Common myeloid progenitor, CD34-positive (primary cell): ENCODE data around the gene SUN1.
A peak's percentile ranks its signal among the peaks of the same experiment; 100 is the strongest.

ENCODE experiments used
- CTCF ChIA-PET: fragments of 350-600 bp; sonication (Branson Sonifier 250); formaldehyde crosslinking; loops from one replicate; lab custom pipeline; 2021; ENCODE audit warnings: antibody characterized with exemption; lab: Charles Lee
- POLR2A ChIA-PET: fragments of 350-600 bp; sonication (Branson Sonifier 250); formaldehyde crosslinking; loops from one replicate; lab custom pipeline; 2021; ENCODE audit warnings: antibody characterized with exemption; lab: Charles Lee
- DNase-seq, 3 donors: peaks; one replicate each; pipeline versions ENCODE4 v3.0.0 to v3.0.0-alpha.2; 2013
- H3K27ac ChIP-seq, 2 experiments: 1 replicate in 1 of 2; 2 replicates in 1 of 2; pipeline ENCODE4 v1.7.0; 2013; ENCODE audit warnings: inconsistent platforms in 2 of 2, low read length in 2 of 2, mild to moderate bottlenecking in 2 of 2, low read depth in 1 of 2, moderate library complexity in 1 of 2; ENCODE audit not compliant: severe bottlenecking in 2 of 2, insufficient read depth in 1 of 2, poor library complexity in 1 of 2
- H3K27me3 ChIP-seq, 5 experiments: replicated peaks in 2 of 5; 1 replicate in 3 of 5; 2 replicates in 2 of 5; pipeline versions ENCODE4 v1.6.1 to v1.7.0; 2013; ENCODE audit warnings: low read length in 4 of 5, mild to moderate bottlenecking in 2 of 5, moderate library complexity in 2 of 5, inconsistent platforms in 1 of 5; ENCODE audit not compliant: insufficient read depth in 5 of 5, control insufficient read depth in 4 of 5
- H3K36me3 ChIP-seq, 4 experiments: 1 replicate in 2 of 4; 2 replicates in 2 of 4; pipeline versions ENCODE4 v1.6.1 to v1.7.0; 2013; ENCODE audit warnings: low read length in 3 of 4, control low read depth in 1 of 4, mild to moderate bottlenecking in 1 of 4; ENCODE audit not compliant: control insufficient read depth in 4 of 4, insufficient read depth in 4 of 4
- H3K4me1 ChIP-seq, 4 experiments: 1 replicate in 3 of 4; 2 replicates in 1 of 4; pipeline versions ENCODE4 v1.6.1 to v1.7.1; 2013; ENCODE audit warnings: low read length in 3 of 4, mild to moderate bottlenecking in 3 of 4, control low read depth in 1 of 4, inconsistent platforms in 1 of 4, moderate library complexity in 1 of 4; ENCODE audit not compliant: control insufficient read depth in 4 of 4, insufficient read depth in 4 of 4; ENCODE audit errors: control extremely low read depth in 1 of 4
- H3K4me3 ChIP-seq, 7 experiments: 1 replicate in 4 of 7; 2 replicates in 3 of 7; pipeline versions ENCODE4 v1.5.1 to v1.7.0; 2013; ENCODE audit warnings: mild to moderate bottlenecking in 7 of 7, low read length in 6 of 7, moderate library complexity in 6 of 7, inconsistent platforms in 2 of 7, low read depth in 2 of 7, control low read depth in 1 of 7; ENCODE audit not compliant: insufficient read depth in 4 of 7, control insufficient read depth in 1 of 7; ENCODE audit errors: extremely low read depth in 1 of 7
- H3K9me3 ChIP-seq, 5 experiments: 1 replicate in 4 of 5; 2 replicates in 1 of 5; pipeline versions ENCODE4 v1.6.1 to v1.7.1; 2013; ENCODE audit warnings: low read length in 4 of 5, mild to moderate bottlenecking in 2 of 5, inconsistent platforms in 1 of 5, low read depth in 1 of 5, moderate library complexity in 1 of 5; ENCODE audit not compliant: control insufficient read depth in 4 of 5, insufficient read depth in 2 of 5; ENCODE audit errors: control extremely low read depth in 1 of 5
- WGBS: methylation state at CpG from one replicate; pipeline ENCODE4 v1.1.5; 2013; ENCODE audit not compliant: insufficient coverage; 5-methylcytosine and 5-hydroxymethylcytosine counted together

Gene SUN1

GRCh38 chr7:919114-919442 lies 86.8 kb downstream of the SUN1 start:
- ChIA-PET POLR2A (no interaction called here), CTCF (interaction anchor here (1.8 kb wide), 1 partner anchor 10 kb away, joined by 9 read pairs; no protein-coding TSS in a partner anchor)
- no peak for DNase-seq
- Histone ChIP-seq H3K4me1 (peaks cover 0 to 35% (median 35%) of the 10 kb centered on the region in 4 experiments), H3K36me3 (no peaks in the 10 kb centered on the region), H3K4me3 (no peak overlapping the region), H3K9me3 (no peaks in the 10 kb centered on the region), H3K27me3 (no peaks in the 10 kb centered on the region), H3K27ac (no peak overlapping the region)
- 97% methylated on average over 10 of the region's 13 CpGs for WGBS

DNA sequence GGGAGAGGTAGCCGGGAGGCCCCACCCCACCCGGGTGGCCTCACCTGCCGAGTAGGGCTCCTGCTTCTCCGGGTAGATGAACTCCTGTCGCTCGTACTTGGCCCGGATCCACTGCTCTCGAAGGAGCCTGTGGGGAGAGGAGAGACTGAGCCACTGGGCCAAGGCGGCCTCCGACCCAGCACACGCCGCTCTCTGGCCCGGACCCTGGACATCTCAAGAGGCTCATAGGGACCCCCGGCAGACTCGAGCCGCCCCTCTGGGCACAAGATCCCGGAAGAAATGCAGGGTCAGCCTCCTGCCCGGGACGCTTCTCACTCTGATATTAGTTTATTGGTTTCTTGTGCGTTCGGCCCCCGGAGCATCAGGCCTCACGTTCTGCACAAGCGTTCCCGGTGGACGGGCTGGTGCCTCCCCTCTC lies 87.7 kb downstream of the SUN1 start:
- 95% methylated on average over 18 of the region's 26 CpGs for WGBS
- ChIA-PET POLR2A (no interaction called here), CTCF (interaction anchor here (4.2 kb wide), 1 partner anchor 10 kb away, joined by 26 read pairs; no protein-coding TSS in a partner anchor)
- Histone ChIP-seq H3K27ac (no peak overlapping the region), H3K4me1 (peaks cover 0 to 42% (median 41%) of the 10 kb centered on the region in 4 experiments), H3K9me3 (no peaks in the 10 kb centered on the region), H3K27me3 (no peaks in the 10 kb centered on the region), H3K36me3 (no peaks in the 10 kb centered on the region), H3K4me3 (no peak overlapping the region)
- no peak for DNase-seq

GRCh38 chr7:920351-921070 lies 88.2 kb downstream of the SUN1 start:
- DNase-seq, result peak in 2 of 3 donors; percentile 38 to 53

DNA sequence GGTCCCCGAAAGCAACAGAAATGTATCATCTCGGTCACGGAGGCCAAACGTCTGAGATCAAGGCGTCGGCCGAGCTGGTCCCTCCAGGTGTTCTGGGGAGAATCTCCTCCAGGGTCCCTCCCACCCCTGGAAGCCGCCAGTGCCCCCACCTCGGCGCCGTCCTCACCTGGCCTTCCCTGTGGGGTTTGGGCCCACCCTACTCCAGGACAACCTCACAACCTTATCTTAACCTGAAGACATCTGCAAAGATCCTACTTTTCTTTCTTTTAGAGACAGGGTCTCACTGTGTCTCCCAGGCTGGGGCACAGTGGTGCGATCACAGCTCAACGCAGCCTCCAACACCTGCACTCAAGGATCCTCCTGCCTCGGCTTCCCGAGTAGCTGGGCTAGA lies 88.8 kb downstream of the SUN1 start:
- Histone ChIP-seq H3K27me3 (no peaks in the 10 kb centered on the region), H3K4me1 (peaks cover 0 to 51% (median 50%) of the 10 kb centered on the region in 4 experiments), H3K27ac (no peak overlapping the region), H3K4me3 (no peak overlapping the region), H3K9me3 (no peaks in the 10 kb centered on the region), H3K36me3 (no peaks in the 10 kb centered on the region)
- ChIA-PET CTCF (interaction anchor here (0.8 to 4.2 kb wide), 3 partner anchors 11 to 72 kb away, joined by 3 to 26 read pairs (median 3); no protein-coding TSS in a partner anchor), POLR2A (no interaction called here)
- no peak for DNase-seq
- 92% methylated on average over 12 of the region's 15 CpGs for WGBS

More at GRCh38 chr7:920351-921070, 88.2 kb downstream of the SUN1 start:
- Histone ChIP-seq H3K9me3 (no peaks in the 10 kb centered on the region), H3K4me3 (no peak overlapping the region), H3K27ac (no peak overlapping the region), H3K36me3 (no peaks in the 10 kb centered on the region), H3K27me3 (no peaks in the 10 kb centered on the region), H3K4me1 (peaks cover 0 to 46% (median 46%) of the 10 kb centered on the region in 4 experiments)
- ChIA-PET POLR2A (no interaction called here), CTCF (interaction anchor here (1.5 to 4.2 kb wide), 2 partner anchors 10 to 20 kb away, joined by 3 to 26 read pairs; no protein-coding TSS in a partner anchor)
- 77% methylated on average over 25 of the region's 40 CpGs for WGBS

DNA sequence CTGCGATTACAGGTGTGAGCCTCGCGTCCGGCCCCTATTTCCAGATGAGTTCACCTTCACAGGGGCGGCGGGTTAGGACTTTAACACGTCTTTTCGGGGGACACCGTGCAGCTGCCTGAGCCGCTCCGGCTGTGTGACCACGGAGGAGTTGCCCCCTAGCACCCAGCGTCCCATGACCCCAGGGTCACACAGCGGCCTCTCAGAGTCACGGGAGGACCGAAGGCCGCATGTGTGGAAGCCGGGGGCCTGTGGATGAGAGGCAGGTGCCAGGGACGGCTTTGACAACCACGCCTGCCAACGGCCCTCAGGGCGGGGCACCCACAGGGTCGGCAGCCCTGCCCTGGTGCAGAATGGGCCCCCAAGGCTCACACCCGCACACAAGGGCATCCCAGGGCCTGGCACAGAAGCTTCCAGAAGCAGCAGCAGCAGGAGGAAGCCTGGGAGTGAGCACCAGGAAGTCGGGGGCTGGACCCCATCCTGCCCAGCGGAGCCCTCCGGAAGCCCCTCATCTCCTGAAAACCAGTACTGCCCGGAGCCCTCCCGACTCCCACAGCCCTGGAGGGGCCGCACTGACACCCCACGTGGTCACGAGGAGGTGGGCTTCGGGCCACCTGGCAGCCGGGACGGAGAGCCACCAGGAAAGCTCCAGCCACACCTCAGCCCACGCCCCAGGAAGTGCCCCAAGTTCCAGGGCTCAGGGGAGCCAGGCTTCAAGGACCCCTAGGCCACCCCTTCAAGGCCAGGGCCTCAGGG lies 89.5 kb downstream of the SUN1 start:
- 51% methylated on average over 35 of the region's 36 CpGs for WGBS
- Histone ChIP-seq H3K36me3 (no peaks in the 10 kb centered on the region), H3K27me3 (no peaks in the 10 kb centered on the region), H3K27ac (no peak overlapping the region), H3K9me3 (no peaks in the 10 kb centered on the region), H3K4me1 (peaks cover 0 to 54% (median 51%) of the 10 kb centered on the region in 4 experiments), H3K4me3 (peak overlapping the region in 2 of 7 experiments; percentile 19 to 52)
- CTCF ChIA-PET, result interaction anchor here (0.8 to 4.2 kb wide), 3 partner anchors 12 to 71 kb away, joined by 3 to 26 read pairs (median 3); no protein-coding TSS in a partner anchor
- POLR2A ChIA-PET, result no interaction called here
- DNase-seq, result peak in 1 of 3 donors; percentile 23

- DNase-seq, result no peak
- ChIA-PET POLR2A (interaction anchor here (1.0 to 1.3 kb wide), 3 partner anchors 13 to 31 kb away, joined by 3 read pairs; partner anchors contain the start of gene ADAP1), CTCF (interaction anchor here (1.2 to 4.2 kb wide), 4 partner anchors 12 to 31 kb away, joined by 3 to 26 read pairs (median 5); no protein-coding TSS in a partner anchor)
- WGBS, result 48% methylated on average over 18 of the region's 29 CpGs
- no peaks in the 10 kb centered on the region for H3K36me3 ChIP-seq
- H3K9me3 ChIP-seq, result no peaks in the 10 kb centered on the region
- no peaks in the 10 kb centered on the region for H3K27me3 ChIP-seq
- peak overlapping the region in 4 of 7 experiments; percentile 10 to 65 (median 44) for H3K4me3 ChIP-seq
- peaks cover 0 to 61% (median 51%) of the 10 kb centered on the region in 4 experiments for H3K4me1 ChIP-seq
- peak overlapping the region in 1 of 2 experiments; percentile 33 for H3K27ac ChIP-seq
Observed at GRCh38 chr7:922334-923107, 90.2 kb downstream of the SUN1 start.
